GM12873 (cell line): Measurements from ENCODE around the gene GBP2.

Experiments used
- TF ChIP-seq, protein P1 (sequence below): IDR thresholded peaks from 2 replicates; pipeline ENCODE4 v1.5.1; 2012; ENCODE audit warnings: low read depth, mild to moderate bottlenecking, moderate library complexity, low read length, control low read depth; ENCODE audit not compliant: insufficient read depth; ENCODE audit errors: missing control alignments

GBP2 gene, protein sequence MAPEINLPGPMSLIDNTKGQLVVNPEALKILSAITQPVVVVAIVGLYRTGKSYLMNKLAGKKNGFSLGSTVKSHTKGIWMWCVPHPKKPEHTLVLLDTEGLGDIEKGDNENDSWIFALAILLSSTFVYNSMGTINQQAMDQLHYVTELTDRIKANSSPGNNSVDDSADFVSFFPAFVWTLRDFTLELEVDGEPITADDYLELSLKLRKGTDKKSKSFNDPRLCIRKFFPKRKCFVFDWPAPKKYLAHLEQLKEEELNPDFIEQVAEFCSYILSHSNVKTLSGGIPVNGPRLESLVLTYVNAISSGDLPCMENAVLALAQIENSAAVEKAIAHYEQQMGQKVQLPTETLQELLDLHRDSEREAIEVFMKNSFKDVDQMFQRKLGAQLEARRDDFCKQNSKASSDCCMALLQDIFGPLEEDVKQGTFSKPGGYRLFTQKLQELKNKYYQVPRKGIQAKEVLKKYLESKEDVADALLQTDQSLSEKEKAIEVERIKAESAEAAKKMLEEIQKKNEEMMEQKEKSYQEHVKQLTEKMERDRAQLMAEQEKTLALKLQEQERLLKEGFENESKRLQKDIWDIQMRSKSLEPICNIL

DNA sequence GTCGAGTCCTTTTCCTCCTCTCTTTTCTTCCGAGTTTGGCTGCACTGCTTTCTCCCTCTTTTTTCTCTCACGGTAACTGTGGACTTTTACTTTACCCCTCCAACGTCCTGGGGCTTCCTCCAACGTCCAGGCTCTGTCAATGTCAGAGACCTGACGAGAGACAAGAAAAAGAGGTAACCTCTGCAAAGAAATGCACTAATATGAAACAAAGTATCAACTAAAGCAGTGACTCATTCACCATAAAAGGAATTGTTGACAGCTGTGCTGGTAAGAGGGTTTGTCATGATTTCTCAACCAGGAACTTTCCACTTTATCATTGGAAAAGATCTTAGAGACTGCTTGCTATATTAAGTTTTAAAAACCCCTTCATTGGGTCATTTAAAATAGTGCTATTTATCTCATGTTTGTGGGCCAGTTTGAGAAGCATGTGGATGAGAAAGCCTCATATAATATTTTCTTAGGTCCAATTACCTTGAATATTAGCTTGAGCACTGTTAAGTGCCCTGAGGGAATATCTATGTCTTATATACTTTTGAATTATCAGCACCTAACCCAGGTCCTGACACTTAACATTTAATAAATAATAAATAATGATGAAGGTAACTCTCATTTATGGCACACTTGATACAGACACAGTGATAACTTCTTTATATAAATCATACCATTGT, at the start of gene GBP2:
GBP2 (minus strand) TSS at position 202 of the 668 bp plus-strand sequence. CDS start 4,148 bp downstream, outside the sequence.
- TF ChIP-seq, protein P1, sequence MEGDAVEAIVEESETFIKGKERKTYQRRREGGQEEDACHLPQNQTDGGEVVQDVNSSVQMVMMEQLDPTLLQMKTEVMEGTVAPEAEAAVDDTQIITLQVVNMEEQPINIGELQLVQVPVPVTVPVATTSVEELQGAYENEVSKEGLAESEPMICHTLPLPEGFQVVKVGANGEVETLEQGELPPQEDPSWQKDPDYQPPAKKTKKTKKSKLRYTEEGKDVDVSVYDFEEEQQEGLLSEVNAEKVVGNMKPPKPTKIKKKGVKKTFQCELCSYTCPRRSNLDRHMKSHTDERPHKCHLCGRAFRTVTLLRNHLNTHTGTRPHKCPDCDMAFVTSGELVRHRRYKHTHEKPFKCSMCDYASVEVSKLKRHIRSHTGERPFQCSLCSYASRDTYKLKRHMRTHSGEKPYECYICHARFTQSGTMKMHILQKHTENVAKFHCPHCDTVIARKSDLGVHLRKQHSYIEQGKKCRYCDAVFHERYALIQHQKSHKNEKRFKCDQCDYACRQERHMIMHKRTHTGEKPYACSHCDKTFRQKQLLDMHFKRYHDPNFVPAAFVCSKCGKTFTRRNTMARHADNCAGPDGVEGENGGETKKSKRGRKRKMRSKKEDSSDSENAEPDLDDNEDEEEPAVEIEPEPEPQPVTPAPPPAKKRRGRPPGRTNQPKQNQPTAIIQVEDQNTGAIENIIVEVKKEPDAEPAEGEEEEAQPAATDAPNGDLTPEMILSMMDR, result no peak

DNA sequence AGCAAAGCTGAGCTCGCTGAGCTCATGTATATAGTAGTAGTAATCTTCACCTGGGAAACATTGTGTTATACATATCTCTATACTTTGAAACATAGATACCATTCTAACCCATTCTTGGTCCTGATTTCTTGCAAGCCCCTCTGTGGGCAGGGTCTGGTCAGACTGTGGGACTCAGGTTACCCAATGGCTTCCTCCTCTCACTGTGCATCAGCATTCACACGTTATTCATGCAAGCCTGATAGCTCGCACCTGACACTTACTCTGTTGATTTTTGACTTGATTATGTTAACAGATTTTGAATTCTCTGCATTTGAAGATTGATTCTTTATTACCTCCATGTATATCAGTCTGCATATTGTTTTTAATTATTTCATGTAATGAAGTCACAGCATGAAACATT, 48.6 kb upstream of the GBP2 start:
- TF ChIP-seq, protein P1, result no peak

DNA sequence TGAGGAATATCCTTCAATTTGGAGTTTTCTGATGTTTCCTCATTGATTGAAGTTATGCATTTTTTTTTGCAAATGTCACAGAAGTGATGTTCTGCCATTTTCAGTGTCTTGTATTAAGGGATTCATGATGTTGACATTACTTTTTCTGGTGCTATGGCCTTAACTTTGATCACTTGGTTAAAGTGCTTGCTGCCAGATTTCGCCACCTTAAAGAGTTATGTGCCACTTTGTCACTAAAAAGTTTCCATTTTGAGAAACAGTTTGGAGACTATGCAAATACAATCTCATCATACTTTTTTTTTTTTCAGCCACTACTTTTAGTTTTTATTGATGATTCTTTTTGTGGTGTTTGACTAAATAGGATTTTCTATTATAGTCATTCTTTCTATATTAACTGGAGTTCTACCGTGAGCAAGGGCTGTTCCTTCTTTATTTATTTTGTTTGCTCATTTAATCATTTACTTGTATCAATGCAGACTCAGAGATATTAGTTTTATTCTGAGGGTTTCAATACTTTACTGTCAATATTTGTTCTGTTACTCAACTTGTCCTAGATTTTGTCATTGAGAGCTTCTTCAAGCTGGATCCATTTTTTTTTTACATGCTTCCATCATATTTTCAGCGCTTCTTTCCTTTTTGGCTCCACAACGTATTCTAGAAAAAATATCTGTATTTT, 46.7 kb upstream of the GBP2 start:
- TF ChIP-seq, protein P1, result no peak

DNA sequence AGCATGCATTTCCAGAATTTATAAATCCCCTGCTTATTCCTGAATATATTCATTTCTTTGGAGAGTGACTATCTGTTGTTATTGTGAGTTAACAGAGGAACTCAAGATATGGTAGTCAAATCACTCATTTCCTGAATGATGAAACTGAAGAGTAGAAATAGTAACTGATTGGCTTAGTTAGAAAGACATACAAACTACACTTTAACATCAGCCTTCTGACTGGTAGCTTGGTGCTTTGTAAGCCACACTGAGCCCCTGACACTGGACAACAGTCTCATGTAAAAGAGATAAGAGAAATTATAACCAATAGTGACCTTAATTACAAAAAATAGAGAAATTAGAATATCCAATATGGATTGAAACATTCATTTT, 45.1 kb upstream of the GBP2 start:
- TF ChIP-seq, protein P1, result no peak

DNA sequence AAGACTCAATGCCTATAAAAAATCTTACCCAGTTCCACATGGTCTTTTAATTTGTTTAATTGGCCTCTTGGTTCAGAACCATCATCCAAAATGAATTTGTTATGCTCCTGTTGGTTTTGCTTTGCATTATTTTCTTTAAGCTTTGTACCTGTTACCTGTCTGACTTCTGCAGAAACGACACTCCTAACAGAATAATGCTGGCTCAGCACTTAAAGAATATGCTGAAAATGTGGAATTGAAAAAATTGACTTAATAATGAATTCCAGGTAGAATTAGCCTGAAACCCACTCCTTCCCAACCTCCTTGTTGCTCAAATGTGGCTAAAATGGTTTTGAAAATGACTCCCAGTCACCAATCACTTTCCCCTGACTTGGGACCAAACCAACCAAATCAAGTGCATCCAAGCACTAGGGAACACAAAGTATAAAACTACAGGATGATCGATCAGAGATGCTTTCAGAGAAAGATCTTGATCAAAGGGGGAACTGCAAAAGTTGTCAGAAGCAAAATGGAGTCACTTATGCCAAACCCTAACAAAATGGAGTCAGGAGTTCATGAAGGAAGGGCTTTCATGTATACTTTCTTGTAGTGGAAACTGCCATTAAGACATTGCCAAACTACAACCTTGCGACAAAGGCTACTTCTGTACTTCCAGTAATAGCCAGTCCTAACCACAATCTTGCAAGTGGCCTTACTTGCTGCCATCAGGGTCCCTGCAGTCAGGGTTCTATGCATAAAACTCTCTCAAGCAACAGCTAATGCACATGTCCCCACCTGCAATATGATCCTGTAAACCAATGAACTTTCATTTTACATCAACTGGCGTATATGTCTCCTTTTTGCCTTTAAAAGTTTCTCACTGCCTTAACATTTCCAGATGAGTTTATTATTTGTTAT, 44.5 kb upstream of the GBP2 start:
- TF ChIP-seq, protein P1, result no peak

DNA sequence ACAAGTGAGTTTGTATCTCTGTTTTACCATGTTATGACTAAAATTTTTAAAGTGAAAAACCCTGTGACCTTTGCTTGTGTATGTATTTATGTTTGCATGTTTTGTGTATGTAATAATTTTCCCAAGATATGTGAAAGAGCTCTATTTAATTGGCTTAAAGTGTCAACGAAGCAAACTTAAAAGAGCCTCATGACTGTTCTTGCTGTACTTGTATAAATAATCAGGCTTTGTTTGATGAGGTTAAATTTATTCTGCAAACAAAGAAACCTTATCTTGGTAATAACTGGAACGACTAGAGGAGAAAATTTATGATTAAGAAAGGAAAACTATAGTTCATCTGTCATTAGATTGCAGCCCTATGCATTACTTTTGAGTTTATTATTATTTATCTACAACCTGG, 43.3 kb upstream of the GBP2 start:
- TF ChIP-seq, protein P1, result no peak
